Mammary epithelial cell (primary cell): Measurements from ENCODE around the gene NKPD1.
"Not testable (repeated sequence)": the region's sequence is repeated elsewhere in the genome, so short reads cannot be mapped to it uniquely, and the experiment has no call there.

Experiments
- CTCF ChIP-seq, 2 donors: IDR thresholded peaks in 1 of 2; conservative IDR thresholded peaks in 1 of 2; 2 replicates each; pipeline ENCODE4 v1.5.1; 2011 to 2012; ENCODE audit warnings: inconsistent platforms in 2 of 2, low read length in 2 of 2, mild to moderate bottlenecking in 2 of 2, control low read depth in 1 of 2, low read depth in 1 of 2; ENCODE audit not compliant: insufficient read depth in 1 of 2; ENCODE audit errors: extremely low read depth in 1 of 2
- EZH2 ChIP-seq: IDR thresholded peaks from 2 replicates; pipeline ENCODE4 v1.6.1; 2012; ENCODE audit warnings: low read length, inconsistent platforms, borderline replicate concordance

DNA sequence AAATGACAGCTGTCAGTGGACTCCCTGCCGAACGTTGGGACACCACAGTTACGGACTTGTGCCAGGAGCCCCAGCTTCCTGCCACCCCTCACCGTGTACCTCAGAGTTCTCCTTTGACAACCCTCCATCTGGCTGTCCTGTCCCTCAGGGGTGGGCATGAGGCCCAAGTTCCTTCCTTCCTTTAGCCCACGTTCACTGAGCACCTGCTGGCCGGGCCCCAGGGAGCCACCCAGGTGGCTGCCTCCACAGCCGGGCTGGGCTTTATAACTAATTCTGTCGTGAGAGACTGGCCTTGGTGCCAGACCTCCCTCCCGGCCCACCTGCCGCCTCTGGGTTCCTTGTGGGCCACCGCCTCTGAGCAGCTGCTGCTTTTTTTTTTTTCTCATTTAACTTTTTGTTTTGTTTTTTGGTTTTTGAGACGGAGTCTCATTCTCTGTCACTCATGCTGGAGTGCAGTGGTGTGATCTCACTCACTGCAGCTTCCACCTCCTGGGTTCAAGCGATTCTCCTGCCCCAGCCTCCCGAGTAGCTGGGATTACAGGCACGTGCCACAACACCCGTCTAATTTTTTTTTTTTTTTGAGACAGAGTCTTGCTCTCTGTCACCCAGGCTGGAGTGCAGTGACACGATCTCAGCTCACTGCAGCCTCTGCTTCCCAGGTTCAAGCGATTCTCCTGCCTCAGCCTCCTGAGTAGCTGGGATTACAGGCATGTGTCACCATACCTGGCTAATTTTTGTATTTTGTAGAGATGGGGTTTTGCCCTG, 42.0 kb downstream of the NKPD1 start:
- TF ChIP-seq CTCF (conservative IDR thresholded peaks at IDR 0.05 in 1 of 2, IDR thresholded peaks at IDR 0.05 in 1 of 2; ENCODE audit: extremely low read depth in 1 of 2, insufficient read depth in 1 of 2, low read depth in 1 of 2, low read length in 2 of 2); EZH2: not testable (repeated sequence)
